C4-2B (cell line): ENCODE data around the gene OLFM2.

Experiments
- CTCF ChIP-seq: fragments of 450-650 bp; conservative IDR thresholded peaks from 2 replicates; pipeline ENCODE4 v1.5.1; 2017; ENCODE audit warnings: mild to moderate bottlenecking
- ZFX ChIP-seq: fragments of 450-650 bp; IDR thresholded peaks from 2 replicates; pipeline ENCODE4 v1.6.1; 2017

- TF ChIP-seq CTCF (no peak), ZFX (no peak)
These were observed 5.4 kb upstream of the OLFM2 start for GRCh38 chr19:9941671-9942070.
